ENCODE measurements around the gene MAJIN. TPM values are rescaled to one million over a fixed set of nuclear protein-coding genes. Genes with fewer than 3 reads are reported as not detected.

The MAJIN gene
- total RNA-seq, 2 donors from 2014 or later = not detected

Small RNA genes lying within 50 kb of the gene (microRNA-seq; reads per million reads assigned to microRNA genes)
- gene MIR6749 = 0 reads per million in 2 donors
- gene MIR6750 = 1.1 to 1.4 reads per million in 2 donors
- 0.53 to 4.1 reads per million in 2 donors for gene MIR6879

Other genes with a start within 250 kb of the MAJIN start
- gene NRXN2, start 248.9 kb downstream of the MAJIN start, total RNA-seq = 1 to 10 TPM; 3.6 to 5.3 TPM
- 1 to 10 TPM; 2.0 to 7.7 TPM for gene RASGRP2, start 228.0 kb downstream of the MAJIN start, total RNA-seq
- gene PYGM, start 212.1 kb downstream of the MAJIN start, total RNA-seq = 1 to 10 TPM in 1 of 2 donors, under 1 TPM in 1; 0.67 to 3.0 TPM
- 100 to 1,000 TPM; 201 to 216 TPM for gene SF1, start 193.6 kb downstream of the MAJIN start, total RNA-seq
- 10 to 100 TPM in 1 of 2 donors, 1 to 10 TPM in 1; 7.3 to 13.9 TPM for gene MAP4K2, start 168.9 kb downstream of the MAJIN start, total RNA-seq
- gene MEN1, start 161.6 kb downstream of the MAJIN start, total RNA-seq = 10 to 100 TPM; 21.0 to 25.5 TPM
- 10 to 100 TPM; 44.5 to 45.5 TPM for gene CDC42BPG, start 127.5 kb downstream of the MAJIN start, total RNA-seq
- gene EHD1, start 93.5 kb downstream of the MAJIN start, total RNA-seq = 10 to 100 TPM; 76.1 to 91.5 TPM
- 10 to 100 TPM; 25.3 to 43.4 TPM for gene ATG2A, start 54.9 kb downstream of the MAJIN start, total RNA-seq
- 10 to 100 TPM; 25.1 to 39.6 TPM for gene PPP2R5B, start 47.4 kb downstream of the MAJIN start, total RNA-seq
- not detected for gene GPHA2, start 36.2 kb downstream of the MAJIN start, total RNA-seq
- gene BATF2, start 24.9 kb upstream of the MAJIN start, total RNA-seq = 10 to 100 TPM; 17.4 to 17.6 TPM
- 10 to 100 TPM; 59.1 to 60.3 TPM for gene ARL2, start 42.1 kb upstream of the MAJIN start, total RNA-seq
- 10 to 100 TPM; 38.9 to 41.4 TPM for gene SNX15, start 55.3 kb upstream of the MAJIN start, total RNA-seq
- gene SAC3D1, start 69.1 kb upstream of the MAJIN start, total RNA-seq = 10 to 100 TPM; 11.1 to 11.6 TPM
- 10 to 100 TPM in 1 of 2 donors, 1 to 10 TPM in 1; 7.8 to 34.1 TPM for gene NAALADL1, start 86.4 kb upstream of the MAJIN start, total RNA-seq
- 1 to 10 TPM; 3.0 to 7.3 TPM for gene CDCA5, start 111.9 kb upstream of the MAJIN start, total RNA-seq
- 10 to 100 TPM; 45.3 to 45.6 TPM for gene ZFPL1, start 112.1 kb upstream of the MAJIN start, total RNA-seq
- 100 to 1,000 TPM; 174 to 186 TPM for gene VPS51, start 124.1 kb upstream of the MAJIN start, total RNA-seq
- 10 to 100 TPM; 24.6 to 36.0 TPM for gene TM7SF2, start 139.8 kb upstream of the MAJIN start, total RNA-seq
- 1 to 10 TPM; 7.3 to 9.7 TPM for gene ZNHIT2, start 145.6 kb upstream of the MAJIN start, total RNA-seq
- 100 to 1,000 TPM; 701 to 737 TPM for gene FAU, start 150.0 kb upstream of the MAJIN start, total RNA-seq
- gene MRPL49, start 150.2 kb upstream of the MAJIN start, total RNA-seq = 10 to 100 TPM; 47.0 to 54.5 TPM
- gene SYVN1, start 162.4 kb upstream of the MAJIN start, total RNA-seq = 10 to 100 TPM; 64.5 to 70.4 TPM
- gene SPDYC, start 198.1 kb upstream of the MAJIN start, total RNA-seq = not detected
- 100 to 1,000 TPM; 316 to 367 TPM for gene CAPN1, start 209.8 kb upstream of the MAJIN start, total RNA-seq

Data from left colon (tissue), 2 donors.